HG03039 (cell line): ENCODE data around the gene MCEMP1.

ENCODE experiments used
- ATAC-seq: cut with Tn5 transposase; IDR thresholded peaks from one replicate; pipeline ENCODE4 v1.9.1; 2021; ENCODE audit warnings: mild to moderate bottlenecking, moderate library complexity; ENCODE audit not compliant: unreplicated experiment

The MCEMP1 gene

DNA sequence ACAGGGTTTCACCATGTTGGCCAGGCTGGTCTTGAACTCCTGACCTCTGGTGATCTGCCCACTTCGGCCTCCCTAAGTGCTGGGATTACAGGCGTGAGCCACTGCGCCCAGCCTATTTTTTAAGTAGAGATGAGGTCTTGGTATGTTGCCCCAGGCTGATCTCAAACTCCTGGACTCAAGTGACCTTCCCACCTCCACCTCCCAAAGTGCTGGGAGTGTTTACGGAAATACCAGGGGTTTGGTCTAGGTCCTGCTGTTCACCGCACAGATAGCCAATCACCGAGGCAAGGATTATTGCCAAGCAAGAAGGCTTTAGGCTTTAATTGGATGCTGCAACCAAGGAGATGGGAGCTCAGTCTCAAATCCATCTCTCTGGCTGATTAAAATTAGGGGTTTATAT is 43.5 kb downstream of the MCEMP1 start:
- no peak for ATAC-seq

DNA sequence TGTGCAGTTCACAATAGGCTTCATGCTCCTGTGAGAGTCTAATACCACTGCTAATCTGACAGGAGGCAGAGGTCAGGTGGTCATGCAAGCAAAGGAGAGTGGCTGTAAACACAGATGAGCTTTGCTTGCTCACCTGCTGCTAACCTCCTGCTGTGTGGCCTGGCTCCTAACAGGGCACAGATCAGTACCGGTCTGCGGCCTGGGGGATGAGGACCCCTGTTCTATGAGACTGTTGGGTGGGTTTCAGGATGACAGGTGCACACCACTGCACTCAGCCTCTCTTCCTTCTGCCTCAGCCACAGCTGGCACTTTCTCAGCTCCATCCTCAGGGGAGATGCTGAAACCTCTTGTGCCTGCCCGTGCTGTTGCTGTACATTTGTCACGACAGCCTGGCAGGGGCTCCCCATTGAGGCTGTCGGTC is 45.4 kb downstream of the MCEMP1 start:
- no peak for ATAC-seq

DNA sequence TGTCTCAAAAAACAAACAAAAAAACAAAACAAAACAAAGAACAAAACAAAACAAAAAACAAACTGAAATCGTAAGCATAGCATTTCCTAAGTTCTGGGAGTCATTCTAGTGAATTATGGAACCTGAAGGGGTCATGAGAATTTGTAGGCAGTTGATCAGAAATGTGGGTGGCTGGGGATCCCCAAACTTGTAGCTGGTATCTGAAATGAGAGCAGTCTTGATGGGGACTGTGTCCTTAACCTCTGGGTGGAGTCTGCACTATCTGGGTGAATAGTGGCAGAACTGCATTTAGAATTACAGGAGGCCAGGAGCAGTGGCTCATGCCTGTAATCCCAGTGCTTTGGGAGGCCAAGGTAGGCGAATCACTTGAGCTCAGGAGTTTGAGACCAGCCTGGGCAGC is 48.9 kb downstream of the MCEMP1 start:
- ATAC-seq: no peak

GRCh38 chr19:7729211-7729610 is 52.3 kb downstream of the MCEMP1 start:
- no peak for ATAC-seq
